HG02678 (cell line): Measurements from ENCODE around the gene FAM240A.
"Not testable (repeated sequence)": the region's sequence is repeated elsewhere in the genome, so short reads cannot be mapped to it uniquely, and the experiment has no call there.

Source experiments
- ATAC-seq: cut with Tn5 transposase; IDR thresholded peaks from one replicate; pipeline ENCODE4 v1.9.1; 2021; ENCODE audit warnings: mild to moderate bottlenecking, moderate library complexity; ENCODE audit not compliant: unreplicated experiment

FAM240A gene

DNA sequence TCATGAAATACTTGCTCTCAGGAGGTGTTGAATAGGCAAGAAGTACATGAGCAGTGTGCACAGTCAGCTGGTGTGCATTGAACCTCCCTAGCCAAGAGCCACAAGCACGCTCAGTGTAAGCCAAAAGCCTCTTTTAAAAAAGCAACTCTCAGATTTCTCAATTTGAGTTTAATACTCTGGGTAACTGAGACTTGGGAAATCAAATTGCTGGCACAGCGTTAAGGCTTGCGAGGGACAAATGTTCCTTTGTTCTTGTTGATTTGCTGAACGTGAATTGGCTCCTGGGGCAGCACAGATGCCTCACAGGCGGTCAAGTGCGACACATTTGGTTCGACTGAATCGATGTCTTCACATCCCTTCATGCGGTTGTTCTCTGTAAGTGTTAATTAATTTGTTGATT is at the start of gene FAM240A:
Gene FAM240A (plus strand): TSS at position 202 of the 400 bp plus-strand sequence. CDS start 159 bp downstream, at position 361.
- ATAC-seq: no peak

DNA sequence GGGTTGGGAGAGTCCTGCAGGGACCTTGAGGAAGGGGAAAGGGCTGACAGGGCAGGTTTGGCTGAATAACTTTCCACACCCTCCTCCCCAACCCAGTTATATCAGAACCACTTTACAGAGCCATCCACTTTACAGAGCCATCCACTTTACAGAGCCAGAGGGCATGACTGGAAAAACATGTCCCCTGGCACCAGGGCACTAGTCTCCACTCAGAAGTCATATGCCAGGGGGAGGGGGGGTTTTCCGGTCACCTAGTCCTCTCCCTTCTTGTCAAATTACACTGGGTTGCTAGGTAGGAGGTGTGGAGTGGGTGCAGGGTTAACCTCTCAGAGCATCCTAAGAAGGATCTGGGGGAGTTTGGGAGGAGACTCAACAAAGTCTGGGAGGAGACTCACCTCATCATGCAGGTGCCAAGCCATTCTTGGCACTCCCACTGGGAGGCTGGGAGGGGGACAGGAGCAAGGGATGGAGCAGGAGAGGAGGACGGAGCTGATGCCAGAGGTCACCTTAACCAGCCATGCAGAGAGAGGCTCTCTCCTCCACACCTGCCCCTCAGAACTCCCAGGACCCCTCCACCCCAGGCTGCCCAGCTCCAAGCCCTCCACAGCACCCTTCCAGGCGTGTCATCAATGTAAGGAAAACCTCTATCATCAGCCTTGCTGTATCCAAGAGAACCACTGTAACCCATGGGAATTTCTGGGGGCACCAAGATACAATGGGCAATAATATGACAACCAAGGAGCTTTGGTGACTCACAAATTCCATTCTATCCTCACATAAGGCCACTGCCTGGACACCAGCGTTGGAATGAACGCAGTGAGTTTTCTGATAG is 47.9 kb upstream of the FAM240A start:
- no peak for ATAC-seq

DNA sequence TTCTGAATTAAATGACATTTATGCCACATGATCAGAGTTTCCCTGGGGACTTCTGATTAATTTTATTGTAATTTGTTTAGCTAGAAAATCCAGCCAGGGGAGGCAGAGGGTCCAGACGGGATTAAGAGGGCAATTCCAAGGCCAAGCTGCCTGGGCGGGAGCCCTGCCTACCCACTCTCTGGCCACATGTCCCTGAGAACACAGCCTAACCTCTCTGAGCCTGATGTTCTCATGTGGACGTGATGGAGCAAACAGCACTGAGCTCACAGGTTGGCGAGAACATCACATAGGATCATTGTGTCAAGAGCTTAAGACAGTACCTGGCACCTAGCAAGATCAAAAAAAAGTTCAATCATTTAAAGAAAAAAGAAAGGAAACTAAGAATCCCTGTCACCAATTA is 47.2 kb upstream of the FAM240A start:
- ATAC-seq: no peak

DNA sequence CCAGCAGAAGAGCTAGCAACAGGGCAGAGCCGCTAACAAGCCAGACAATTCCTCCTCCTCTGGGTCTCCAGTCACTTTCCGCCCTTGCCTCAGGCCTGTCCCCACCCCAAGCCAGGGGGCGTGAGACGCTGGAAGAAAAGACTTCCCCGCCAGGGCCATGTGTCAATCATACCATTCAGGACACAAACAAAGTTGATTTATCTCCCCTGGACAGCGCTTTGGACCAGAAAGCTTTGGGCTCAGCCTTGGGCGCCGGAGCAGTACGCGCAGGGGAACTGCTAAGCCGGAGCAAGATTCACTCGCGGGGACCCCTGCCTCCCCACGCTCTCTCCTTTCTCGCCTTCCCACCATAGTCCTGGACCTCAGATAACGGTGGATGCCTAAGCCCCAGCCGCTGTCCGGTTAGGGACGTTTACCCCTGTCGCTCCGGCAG is 46.7 kb upstream of the FAM240A start:
- no peak for ATAC-seq

DNA sequence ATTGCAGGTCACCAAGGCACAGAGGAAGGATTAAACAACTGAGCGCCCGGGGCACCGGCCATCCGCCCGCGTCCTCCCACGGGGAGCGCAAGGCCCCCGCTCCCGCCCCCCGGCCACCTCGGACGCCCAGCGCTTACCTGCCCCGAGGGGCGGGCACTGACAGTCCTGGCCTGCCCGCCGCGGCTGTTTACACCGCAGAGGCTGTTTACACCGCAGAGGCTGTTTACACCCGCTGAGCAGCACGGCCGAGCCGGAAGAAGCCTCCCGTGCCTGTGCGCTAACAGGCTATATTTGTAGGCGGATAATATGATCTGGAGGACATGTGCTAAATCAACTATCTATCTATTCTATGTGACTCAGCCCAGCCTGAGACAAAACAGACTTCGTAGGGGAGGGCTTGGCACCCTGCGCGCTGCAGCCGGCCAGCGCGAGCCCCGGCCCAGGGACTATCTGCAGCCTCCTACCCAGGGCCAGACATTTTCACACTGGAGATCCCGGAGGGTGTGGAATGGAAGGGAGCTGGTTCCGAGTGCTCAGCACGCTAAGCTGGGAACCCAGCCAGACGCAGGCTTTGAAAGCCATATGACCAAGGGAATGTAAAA is 46.2 kb upstream of the FAM240A start, which contains the start of gene LRRC2:
Gene LRRC2 (minus strand): TSS at position 263 of the 602 bp plus-strand sequence. CDS start 14,711 bp downstream, outside the sequence.
- no peak for ATAC-seq

DNA sequence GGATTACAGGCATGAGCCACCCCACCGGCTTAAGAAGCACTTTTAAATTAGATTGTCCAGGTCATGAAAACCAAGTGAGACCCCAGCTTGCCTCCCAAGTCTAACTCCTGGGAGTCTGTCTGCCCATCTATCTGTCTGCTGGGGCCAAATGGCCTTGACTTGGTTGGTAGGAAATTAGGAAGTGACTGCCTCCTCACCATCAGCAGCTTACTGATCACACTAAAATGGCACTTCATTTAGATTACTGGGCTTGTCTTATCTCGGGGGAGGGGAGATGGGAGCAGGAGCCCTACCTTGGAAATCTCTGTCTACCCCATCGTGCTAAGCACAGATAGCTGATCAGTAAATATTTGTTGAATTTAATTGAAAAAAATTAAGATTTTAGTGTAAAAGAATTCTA is 40.6 kb upstream of the FAM240A start:
- ATAC-seq: no peak

DNA sequence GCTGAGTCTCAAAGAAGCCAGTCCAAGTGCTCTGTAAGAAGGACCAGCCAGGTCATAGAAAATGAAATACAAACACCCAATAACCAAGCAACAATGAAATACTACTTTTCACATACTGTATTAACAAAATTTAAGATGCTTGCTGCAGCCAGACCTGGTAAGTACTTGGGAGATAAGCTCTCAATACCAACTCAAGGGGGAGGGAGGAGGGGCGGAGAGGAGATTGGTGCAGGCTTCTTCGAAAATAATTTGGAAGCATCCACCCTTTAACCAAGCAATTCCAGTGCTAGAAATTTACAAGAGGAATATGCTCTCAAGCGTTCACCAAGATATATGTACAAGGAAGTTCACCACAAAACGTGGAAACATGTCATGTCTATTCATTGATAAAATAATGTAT is 38.6 kb upstream of the FAM240A start:
- ATAC-seq: no peak

DNA sequence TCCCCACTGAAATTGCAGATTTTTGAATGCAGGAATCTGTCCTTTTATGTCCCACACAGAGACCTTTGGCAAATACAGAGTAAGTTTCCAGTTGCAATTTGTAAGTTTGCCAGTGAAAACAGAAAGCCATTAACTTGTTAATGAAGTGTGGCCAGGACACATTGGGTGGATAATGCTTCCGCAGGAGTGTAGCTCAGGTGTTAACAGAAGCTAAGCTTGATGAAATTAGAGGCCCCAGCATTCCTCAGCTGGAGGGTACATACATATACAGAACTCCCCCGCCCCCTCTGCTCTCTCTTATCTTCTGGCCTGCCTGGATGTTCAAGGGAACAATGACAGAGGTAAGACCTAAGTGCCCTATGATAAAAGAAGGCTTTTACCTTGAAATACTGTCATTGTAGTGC is 38.1 kb upstream of the FAM240A start:
- ATAC-seq: no peak

DNA sequence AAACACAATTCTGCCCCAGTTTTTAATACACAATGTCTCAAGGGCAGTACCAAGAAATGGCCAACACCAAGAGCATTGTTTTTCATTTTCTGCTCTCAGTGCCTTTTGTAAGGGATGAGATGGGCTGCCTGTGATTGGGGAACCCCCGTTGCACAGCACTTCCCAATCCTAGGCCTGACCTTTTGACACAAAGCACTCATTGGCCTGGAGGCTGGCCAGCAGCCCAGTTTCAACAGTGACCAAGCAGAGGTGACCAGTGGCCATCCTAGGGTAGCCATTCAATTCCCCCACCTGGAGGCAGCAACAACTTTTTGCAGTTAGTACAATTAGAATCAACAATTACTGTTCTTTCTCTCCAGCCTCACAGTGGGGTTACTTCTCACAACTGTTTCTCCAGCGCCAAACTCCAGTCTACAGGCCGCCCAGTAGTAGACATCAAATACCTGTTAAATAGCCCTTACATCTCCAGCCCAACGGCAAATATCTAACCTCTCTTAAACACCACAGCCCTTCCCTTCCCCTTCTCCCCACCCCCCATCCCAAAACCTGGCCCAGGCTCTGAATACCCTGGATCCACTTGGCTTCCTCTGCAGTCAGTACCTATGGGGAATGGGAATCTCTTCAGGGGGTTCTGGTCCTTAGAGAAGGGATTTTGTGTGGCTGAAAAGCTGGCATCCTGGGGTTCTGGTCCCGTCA is 37.3 kb upstream of the FAM240A start:
- no peak for ATAC-seq

DNA sequence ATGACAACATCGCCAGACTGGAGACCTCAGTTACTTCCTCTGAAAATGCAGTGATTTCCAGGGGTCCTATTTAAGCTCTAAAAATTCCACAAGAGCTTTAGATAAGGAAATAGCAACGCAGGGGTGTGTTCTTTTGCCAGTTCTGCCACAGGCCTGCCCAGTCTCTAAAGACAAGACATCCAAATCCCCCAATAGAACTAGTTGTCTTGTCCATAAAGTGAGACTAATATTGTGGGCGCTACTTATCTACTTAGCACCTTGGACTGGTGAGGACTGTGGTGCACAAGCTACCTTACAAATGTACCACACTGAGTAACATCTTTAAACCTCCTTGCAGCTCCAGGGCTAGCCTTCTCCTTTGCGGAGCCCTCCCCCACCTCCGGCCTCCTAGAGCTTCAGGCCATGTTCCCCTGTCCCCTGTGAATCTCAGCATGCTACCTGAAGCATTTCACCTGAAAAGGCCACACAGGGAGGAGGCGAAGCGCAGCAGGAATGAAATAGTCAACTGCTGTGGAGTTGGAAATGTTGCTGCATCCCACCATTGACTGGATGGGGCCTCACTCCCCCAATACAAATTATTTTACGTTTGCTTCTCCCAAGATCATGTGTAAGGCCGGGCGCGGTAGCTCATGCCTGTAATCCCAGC is 36.6 kb upstream of the FAM240A start:
- ATAC-seq: no peak

DNA sequence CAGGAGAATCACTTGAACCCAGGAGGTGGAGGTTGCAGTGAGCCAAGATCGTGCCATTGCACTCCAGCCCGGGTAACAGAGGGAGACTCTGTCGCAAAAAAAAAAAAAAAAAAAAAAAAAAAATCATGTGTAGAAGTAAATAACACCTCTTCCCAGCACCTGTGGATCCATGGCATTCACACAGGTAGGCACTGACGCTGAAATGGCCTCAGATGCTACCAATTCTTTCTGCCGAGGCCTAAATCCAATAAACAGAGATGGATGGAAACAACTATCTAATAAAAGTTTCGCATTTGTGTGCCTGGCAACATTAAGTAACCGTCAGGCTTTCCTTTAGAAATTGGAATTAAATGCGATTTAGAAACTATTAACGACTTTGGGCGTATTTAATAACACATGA is 35.9 kb upstream of the FAM240A start:
- ATAC-seq: no peak

DNA sequence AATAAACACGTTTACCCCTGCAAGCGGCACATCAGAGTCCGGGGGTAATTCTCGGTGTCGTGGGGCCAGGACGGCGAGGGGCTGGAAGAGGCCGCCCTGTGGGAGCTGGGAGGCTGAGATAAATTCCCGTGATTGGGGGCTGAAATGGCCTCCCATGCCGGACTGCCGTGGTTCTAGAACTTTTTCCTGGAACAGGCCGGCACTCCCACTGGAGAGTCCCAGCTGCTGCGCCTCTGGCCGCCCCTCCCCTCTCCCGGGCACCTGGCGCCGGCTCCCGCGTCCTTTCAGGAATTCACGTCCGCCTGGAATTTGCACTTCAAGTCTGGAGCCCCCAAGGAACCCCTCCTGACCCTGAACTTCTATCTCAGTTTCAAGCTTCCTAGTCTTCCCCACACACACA is 35.4 kb upstream of the FAM240A start:
- no peak for ATAC-seq

DNA sequence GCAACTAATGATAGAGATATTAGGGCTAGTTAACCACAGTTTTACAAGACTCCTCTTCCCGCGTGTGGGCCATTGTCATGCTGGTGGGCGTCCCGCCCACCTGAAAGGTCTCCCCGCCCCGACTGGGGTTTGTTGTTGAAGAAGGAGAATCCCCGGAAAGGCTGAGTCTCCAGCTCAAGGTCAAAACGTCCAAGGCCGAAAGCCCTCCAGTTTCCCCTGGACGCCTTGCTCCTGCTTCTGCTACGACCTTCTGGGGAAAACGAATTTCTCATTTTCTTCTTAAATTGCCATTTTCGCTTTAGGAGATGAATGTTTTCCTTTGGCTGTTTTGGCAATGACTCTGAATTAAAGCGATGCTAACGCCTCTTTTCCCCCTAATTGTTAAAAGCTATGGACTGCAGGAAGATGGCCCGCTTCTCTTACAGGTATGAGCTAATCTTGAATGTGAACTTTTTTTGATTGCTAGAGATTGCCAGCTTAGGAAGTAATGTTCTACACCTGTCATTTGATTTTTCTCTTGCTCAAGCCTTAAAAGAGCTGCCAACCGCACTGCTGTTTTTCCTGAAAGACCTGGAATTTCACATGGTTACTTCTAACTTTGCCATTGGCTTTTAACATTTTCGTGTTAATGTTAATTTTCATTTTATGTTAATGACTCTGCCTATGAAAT is 34.6 kb upstream of the FAM240A start:
- not testable (repeated sequence) for ATAC-seq

DNA sequence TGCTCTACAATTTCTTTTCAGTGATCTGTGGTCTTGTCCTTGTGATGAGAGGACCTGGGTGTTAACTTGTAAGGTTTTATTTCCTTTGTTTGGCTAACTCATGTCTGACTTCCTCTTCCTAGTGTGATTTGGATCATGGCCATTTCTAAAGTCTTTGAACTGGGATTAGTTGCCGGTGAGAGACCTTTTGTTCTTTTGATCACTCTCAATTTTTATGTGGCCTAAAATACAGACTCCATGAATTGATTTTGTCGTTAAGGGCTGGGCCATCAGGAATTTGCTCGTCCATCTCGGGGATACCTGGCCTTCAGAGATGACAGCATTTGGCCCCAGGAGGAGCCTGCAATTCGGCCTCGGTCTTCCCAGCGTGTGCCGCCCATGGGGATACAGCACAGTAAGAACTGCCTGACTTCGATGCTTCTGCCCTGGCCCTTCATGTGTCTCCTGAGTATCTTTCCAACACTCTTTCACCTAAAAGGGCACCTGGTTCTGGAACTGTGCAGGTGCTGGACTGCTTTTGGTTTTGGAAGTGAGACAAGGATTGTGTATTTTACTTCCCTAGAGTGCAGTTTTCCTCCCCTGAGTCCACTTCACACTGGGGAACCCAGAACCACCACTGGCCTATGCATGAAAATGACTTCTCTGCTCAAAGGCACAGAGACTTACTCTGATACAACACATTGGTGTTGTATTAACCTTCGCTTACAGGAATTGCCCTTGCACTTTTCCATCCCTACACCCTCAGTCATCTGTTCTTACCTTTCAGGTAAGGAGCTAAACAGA is 33.2 kb upstream of the FAM240A start:
- no peak for ATAC-seq

DNA sequence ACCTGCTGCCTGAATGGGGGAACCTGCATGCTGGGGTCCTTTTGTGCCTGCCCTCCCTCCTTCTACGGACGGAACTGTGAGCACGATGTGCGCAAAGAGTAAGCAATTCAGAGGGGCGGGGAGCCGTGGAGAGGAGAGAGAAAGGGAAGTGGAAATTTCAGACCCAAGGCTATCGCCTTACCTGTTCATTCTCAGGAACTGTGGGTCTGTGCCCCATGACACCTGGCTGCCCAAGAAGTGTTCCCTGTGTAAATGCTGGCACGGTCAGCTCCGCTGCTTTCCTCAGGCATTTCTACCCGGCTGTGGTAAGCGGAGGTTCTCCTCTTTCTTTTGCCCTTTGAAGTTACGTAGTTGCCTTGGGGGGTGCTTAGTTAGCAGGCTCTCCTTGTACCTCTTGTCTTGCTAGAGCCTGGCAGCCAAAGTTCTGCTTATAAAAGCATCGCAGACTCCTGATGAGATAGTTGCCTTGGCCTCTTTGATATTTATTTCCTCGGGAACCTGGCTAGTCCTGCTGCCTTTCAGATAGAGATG is 32.5 kb upstream of the FAM240A start:
- no peak for ATAC-seq

DNA sequence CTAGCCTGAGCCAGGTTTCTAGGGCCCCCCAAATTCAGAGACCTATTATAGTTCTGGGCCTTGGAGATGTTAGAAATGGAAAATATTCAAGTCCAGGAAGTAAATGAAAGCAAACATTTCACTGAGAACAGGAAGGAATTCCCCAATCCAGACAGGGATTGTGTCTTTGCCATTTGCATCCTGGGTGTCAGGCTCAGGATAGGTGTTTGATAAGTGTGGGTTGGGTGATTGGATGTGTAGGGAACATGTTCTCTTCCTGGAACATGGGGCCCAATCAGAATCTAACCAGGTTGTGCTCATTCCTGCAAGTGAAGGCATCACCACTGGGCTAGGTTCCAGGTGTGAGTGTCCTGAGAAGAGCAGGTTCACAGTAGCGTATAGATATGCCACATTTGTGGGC is 31.6 kb upstream of the FAM240A start:
- no peak for ATAC-seq

DNA sequence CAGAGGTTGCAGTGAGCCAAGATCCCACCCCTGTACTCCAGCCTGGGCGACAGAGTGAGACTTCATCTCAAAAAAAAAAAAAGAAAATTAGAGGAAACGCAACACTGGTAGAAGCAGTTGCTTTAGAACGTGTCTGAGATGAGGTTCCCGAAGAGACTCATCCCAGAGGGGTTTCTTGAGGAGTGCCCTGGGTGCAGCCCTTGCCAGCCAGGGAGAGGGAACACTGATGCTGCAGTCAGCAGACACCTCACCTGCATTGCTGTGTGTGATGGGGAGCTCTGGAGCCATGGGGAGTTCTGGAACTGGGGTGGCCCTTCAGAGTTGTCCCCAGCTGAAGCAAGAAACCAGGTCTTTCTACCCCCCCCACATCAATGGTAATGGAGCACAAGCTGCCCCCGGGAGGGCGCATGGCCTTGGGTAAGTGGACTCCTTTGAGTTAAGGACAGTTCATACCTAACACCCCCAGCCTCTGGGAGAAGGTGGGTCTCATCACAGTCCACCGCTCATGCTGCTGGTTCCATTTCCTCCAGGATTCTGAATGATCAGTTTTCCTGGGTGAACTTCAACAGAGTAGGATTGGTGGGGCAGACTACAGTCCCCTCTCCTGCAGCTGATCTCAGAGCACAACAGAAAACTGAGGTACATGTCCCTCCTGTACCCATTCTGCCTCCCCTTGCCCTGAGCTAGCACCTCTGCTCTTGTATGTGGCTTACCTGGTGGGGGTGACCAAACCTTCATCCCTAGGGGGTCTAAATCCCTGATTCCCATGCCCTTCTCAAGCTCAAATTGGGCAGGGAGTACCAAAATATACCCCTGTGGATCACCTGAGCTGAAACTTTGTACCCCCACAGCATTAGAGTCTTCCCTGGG is 27.5 kb upstream of the FAM240A start:
- ATAC-seq: no peak

DNA sequence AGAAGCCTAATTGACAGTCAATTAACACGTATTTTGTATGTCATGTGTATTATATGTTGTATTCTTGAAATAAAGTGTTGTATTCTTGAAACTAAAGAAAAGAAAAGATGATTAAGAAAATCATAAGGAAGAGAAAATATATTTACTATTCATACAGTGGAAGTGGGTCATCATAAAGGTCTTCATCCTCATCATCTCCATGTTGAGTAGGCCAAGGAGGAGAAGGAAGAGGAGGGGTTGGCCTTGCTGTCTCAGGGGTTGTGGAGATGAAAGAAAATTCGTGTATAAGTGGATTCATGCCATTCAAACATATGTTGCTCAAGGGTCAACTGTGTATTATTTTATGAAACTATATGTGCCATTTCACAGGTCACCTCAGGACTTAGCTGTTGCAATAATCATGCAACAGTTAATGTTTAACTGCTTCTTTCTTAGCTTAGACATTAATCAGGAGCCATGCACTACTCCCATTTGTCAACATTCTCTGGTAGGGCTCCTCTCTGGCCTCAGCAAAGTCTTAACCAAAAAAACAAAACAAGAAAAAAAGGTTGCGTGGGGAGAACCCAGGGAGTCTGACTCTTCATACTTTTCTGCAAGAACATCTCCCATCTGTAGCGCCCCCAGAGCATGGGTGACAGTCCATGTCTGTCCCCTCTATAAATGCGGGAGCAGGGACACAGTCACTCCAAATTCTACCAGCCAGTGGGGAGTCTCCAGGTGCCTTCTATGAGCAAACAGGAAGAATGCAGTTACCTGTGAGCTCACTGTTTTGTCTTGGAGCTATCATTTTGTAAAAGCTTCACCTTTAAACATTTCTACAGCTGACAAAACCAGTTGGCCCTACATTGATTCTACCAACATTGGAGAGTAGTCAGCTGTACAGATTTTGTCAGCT is 26.3 kb upstream of the FAM240A start:
- no peak for ATAC-seq
